Fibroblast of villous mesenchyme (primary cell): ENCODE data around the gene ZMYND11. TPM values are rescaled to one million over a fixed set of nuclear protein-coding genes. Genes with fewer than 3 reads are reported as not detected.

Experiments used
- DNase-seq: peaks from one replicate; pipeline ENCODE4 v3.0.0-alpha.2; 2010; ENCODE audit warnings: low read depth
- H3K4me3 ChIP-seq: 2 replicates; pipeline ENCODE4 v1.5.1; 2011; ENCODE audit warnings: low read depth, mild to moderate bottlenecking, low read length
- CTCF ChIP-seq: IDR thresholded peaks from 2 replicates; pipeline ENCODE4 v1.5.1; 2012; ENCODE audit warnings: low read depth, mild to moderate bottlenecking, low read length; ENCODE audit not compliant: insufficient read depth
- total RNA-seq: library from RNA; depleted of rRNA; stranded (reverse); fragments of >200 nt; gene quantifications from 2 replicates; pipeline ENCODE4 v1.2.3, GENCODE V29; 2012

ZMYND11 gene
- 46.4 and 53.5 TPM in 2 replicates for total RNA-seq

GRCh38 chr10:135132-135600 lies at the start of gene ZMYND11:
TSS of gene ZMYND11 (plus strand) at chr10:135455. CDS start at chr10:180013, 44,558 bp downstream.
- DNase-seq: peak; percentile 64
- H3K4me3 ChIP-seq: peak within 1 kb of the TSS; percentile 67
- TF ChIP-seq CTCF: no peak

GRCh38 chr10:86031-86430 lies 49.2 kb upstream of the ZMYND11 start:
- TF ChIP-seq CTCF: no peak
- H3K4me3 ChIP-seq: no peak overlapping the region
- DNase-seq: no peak

GRCh38 chr10:87177-88080 lies 47.8 kb upstream of the ZMYND11 start:
- no peak for DNase-seq
- no peak overlapping the region for H3K4me3 ChIP-seq
- no peak for TF ChIP-seq CTCF

- no peak overlapping the region for H3K4me3 ChIP-seq
- no peak for DNase-seq
- TF ChIP-seq CTCF: no peak
These were observed 47.0 kb upstream of the ZMYND11 start for GRCh38 chr10:88253-88652.

- no peak overlapping the region for H3K4me3 ChIP-seq
- TF ChIP-seq CTCF: no peak
- no peak for DNase-seq
These were observed 46.0 kb upstream of the ZMYND11 start for GRCh38 chr10:89248-89647.

- no peak for TF ChIP-seq CTCF
- DNase-seq: no peak
- no peak overlapping the region for H3K4me3 ChIP-seq
These were observed 45.1 kb upstream of the ZMYND11 start for GRCh38 chr10:90161-90560.
